ENCODE results near the gene ATP11A.

- TF ChIP-seq EZH2 (IDR thresholded peaks at IDR 0.05) (no peak), POLR2AphosphoS5 (IDR thresholded peaks at IDR 0.05; ENCODE audit: borderline replicate concordance, low read depth, low read length) (no peak)
Measured at GRCh38 chr13:112810608-112811007, 120.8 kb downstream of the ATP11A start.
